HG03064 (cell line): Measurements from ENCODE around the gene PPIF.

Experiments used
- ATAC-seq: cut with Tn5 transposase; IDR thresholded peaks from one replicate; pipeline ENCODE4 v1.9.1; 2021; ENCODE audit warnings: low read depth; ENCODE audit not compliant: unreplicated experiment

Gene PPIF

GRCh38 chr10:79313320-79313719, 33.9 kb upstream of the PPIF start:
- no peak for ATAC-seq

GRCh38 chr10:79313911-79314439, 33.3 kb upstream of the PPIF start:
- ATAC-seq = no peak

- no peak for ATAC-seq
Observed at GRCh38 chr10:79314761-79315601, 32.3 kb upstream of the PPIF start.

- no peak for ATAC-seq
Observed at GRCh38 chr10:79315602-79315920, 31.7 kb upstream of the PPIF start.

- ATAC-seq = peak; percentile 64
Observed at GRCh38 chr10:79316671-79317431, 30.4 kb upstream of the PPIF start.

GRCh38 chr10:79318369-79318768, 28.9 kb upstream of the PPIF start:
- no peak for ATAC-seq

- ATAC-seq = no peak
Observed at GRCh38 chr10:79319115-79319771, 28.0 kb upstream of the PPIF start.

GRCh38 chr10:79320316-79320715, 27.0 kb upstream of the PPIF start:
- ATAC-seq = no peak

- no peak for ATAC-seq
Observed at GRCh38 chr10:79320820-79321493, 26.3 kb upstream of the PPIF start.

- no peak for ATAC-seq
Observed at GRCh38 chr10:79321494-79321882, 25.8 kb upstream of the PPIF start.

- no peak for ATAC-seq
Observed at GRCh38 chr10:79321951-79322350, 25.3 kb upstream of the PPIF start.

GRCh38 chr10:79322616-79323543, 24.4 kb upstream of the PPIF start:
- ATAC-seq = no peak

GRCh38 chr10:79323602-79324001, 23.7 kb upstream of the PPIF start:
- ATAC-seq = no peak

GRCh38 chr10:79324032-79324695, 23.1 kb upstream of the PPIF start:
- ATAC-seq = no peak

GRCh38 chr10:79326361-79327089, 20.7 kb upstream of the PPIF start:
- ATAC-seq = no peak

- no peak for ATAC-seq
Observed at GRCh38 chr10:79327090-79327457, 20.2 kb upstream of the PPIF start.

GRCh38 chr10:79328147-79328701, 19.0 kb upstream of the PPIF start:
- ATAC-seq = no peak
